NB4 (cell line): ENCODE data around the gene TYW1B.
"Not testable (repeated sequence)": the region's sequence is repeated elsewhere in the genome, so short reads cannot be mapped to it uniquely, and the experiment has no call there.

Source experiments
- POLR2A ChIP-seq: IDR thresholded peaks from 2 replicates; pipeline ENCODE4 v1.6.1; 2011; ENCODE audit warnings: mild to moderate bottlenecking; ENCODE audit not compliant: insufficient read length; ENCODE audit errors: extremely low read depth
- TF ChIP-seq, protein P1 (sequence below): IDR thresholded peaks from one replicate; pipeline ENCODE4 v1.5.1; 2012; ENCODE audit warnings: low read depth, low read length

DNA sequence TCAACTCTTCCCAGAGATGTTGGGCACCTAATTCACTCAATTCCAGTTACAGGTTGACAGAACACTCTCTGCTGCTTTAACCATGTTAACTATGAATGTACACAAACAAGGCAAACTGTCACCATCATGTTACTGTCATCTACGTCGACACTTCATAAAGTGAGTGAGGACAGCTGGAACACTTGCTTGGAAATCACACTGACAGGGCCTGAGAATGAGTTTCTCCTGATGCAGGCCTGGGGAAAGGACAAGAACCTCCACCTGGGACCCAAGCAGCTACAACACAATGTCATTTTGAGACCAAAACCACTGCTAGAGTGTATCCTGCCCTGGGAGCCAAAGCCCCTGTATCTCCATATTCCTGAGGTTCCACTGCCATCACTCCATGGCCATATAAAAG lies 98.9 kb downstream of the TYW1B start:
- TF ChIP-seq, protein P1, sequence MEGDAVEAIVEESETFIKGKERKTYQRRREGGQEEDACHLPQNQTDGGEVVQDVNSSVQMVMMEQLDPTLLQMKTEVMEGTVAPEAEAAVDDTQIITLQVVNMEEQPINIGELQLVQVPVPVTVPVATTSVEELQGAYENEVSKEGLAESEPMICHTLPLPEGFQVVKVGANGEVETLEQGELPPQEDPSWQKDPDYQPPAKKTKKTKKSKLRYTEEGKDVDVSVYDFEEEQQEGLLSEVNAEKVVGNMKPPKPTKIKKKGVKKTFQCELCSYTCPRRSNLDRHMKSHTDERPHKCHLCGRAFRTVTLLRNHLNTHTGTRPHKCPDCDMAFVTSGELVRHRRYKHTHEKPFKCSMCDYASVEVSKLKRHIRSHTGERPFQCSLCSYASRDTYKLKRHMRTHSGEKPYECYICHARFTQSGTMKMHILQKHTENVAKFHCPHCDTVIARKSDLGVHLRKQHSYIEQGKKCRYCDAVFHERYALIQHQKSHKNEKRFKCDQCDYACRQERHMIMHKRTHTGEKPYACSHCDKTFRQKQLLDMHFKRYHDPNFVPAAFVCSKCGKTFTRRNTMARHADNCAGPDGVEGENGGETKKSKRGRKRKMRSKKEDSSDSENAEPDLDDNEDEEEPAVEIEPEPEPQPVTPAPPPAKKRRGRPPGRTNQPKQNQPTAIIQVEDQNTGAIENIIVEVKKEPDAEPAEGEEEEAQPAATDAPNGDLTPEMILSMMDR = not testable (repeated sequence)
- not testable (repeated sequence) for TF ChIP-seq POLR2A
